Activated naive CD8-positive, alpha-beta T cell treated with anti-CD3 and anti-CD28 coated beads, Interleukin-2, amount 50 U/mL, for 24 hours (primary cell): ENCODE results near the gene CALY.
"Not testable (repeated sequence)": the region's sequence is repeated elsewhere in the genome, so short reads cannot be mapped to it uniquely, and the experiment has no call there.

ENCODE experiments used
- ATAC-seq: fragments of 150-1000 bp; cut with Tn5 transposase; one replicate; pipeline ENCODE4 v1.10.0; 2021
- DNase-seq: peaks from one replicate; pipeline ENCODE4 v3.0.0; 2021
- H3K27ac Mint-ChIP-seq: one replicate; pipeline ENCODE4 v1.8.0; 2021; ENCODE audit warnings: mild to moderate bottlenecking, mixed read lengths
- H3K27me3 Mint-ChIP-seq: one replicate; pipeline ENCODE4 v1.8.0; 2021; ENCODE audit warnings: mixed read lengths
- H3K36me3 Mint-ChIP-seq: one replicate; pipeline ENCODE4 v1.8.0; 2021; ENCODE audit warnings: low read depth, mixed read lengths
- H3K4me1 Mint-ChIP-seq: one replicate; pipeline ENCODE4 v1.8.0; 2021; ENCODE audit warnings: mixed read lengths
- H3K4me3 Mint-ChIP-seq: one replicate; pipeline ENCODE4 v1.8.0; 2021; ENCODE audit warnings: mild to moderate bottlenecking, moderate library complexity, mixed read lengths
- H3K9me3 Mint-ChIP-seq: one replicate; pipeline ENCODE4 v1.8.0; 2021; ENCODE audit warnings: mixed read lengths

The CALY gene

GRCh38 chr10:133336577-133337369 lies at the start of gene CALY:
CALY (minus strand) TSS chr10:133336896; CDS start chr10:133328989, 7,907 bp downstream.
- no peak within 1 kb of the TSS for H3K27ac Mint-ChIP-seq
- peak; percentile 71 for DNase-seq

DNA sequence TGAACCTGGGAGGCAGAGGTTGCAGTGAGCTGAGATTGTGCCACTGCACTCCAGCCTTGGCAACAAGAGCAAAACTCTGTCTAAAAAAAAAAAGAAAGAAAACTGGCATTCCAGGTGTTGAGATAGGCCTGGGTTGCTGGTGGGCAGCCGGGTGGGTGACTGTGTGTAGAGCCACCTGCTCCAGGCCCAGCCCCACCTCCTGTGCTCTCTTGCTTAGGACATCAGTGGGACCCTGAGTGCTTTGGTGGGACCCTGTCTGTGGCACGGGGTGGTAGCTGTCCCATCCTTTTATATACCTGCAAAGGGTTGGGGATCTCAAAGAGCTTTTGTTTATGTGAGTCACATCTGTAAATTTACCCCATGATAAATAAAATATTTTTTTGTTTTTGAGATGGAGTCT lies 48.5 kb upstream of the CALY start:
- peaks cover 23% of the 10 kb centered on the region for H3K4me1 Mint-ChIP-seq
- peaks cover 2% of the 10 kb centered on the region for H3K36me3 Mint-ChIP-seq
- no peak overlapping the region for H3K27ac Mint-ChIP-seq
- no peaks in the 10 kb centered on the region for H3K27me3 Mint-ChIP-seq
- H3K9me3 Mint-ChIP-seq: no peaks in the 10 kb centered on the region
- DNase-seq: no peak
- ATAC-seq: no peak
- H3K4me3 Mint-ChIP-seq: no peak overlapping the region

More at GRCh38 chr10:133336577-133337369, at the start of gene CALY:
- Mint-ChIP-seq H3K27me3 (peaks cover 25% of the 10 kb centered on the region), H3K4me1 (peaks cover 5% of the 10 kb centered on the region), H3K9me3 (no peaks in the 10 kb centered on the region), H3K4me3 (peak within 1 kb of the TSS; percentile 38), H3K36me3 (no peaks in the 10 kb centered on the region)
- ATAC-seq: peak; percentile 33

DNA sequence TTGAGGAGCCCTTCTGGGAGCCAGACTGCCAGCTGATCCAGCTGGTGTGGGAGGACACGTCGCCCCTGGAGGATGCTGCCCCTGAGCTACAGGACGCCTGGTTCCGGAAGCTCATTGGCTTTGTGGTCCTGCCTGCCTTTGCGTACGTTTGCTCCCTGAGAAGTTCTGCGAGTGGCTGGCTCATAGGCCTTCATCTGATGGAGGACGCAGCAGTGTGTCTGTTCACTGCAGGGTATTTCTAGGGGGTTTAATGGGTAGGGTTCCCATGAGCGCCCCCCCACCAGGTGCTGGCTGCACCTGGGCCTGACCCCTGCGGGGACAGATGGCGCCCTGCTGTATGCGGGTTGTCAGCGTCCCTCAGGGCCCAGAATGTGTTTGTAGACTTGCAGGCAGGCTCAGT lies 47.4 kb upstream of the CALY start:
- Mint-ChIP-seq H3K27ac (no peak overlapping the region), H3K9me3 (no peaks in the 10 kb centered on the region)
- no peak for DNase-seq

GRCh38 chr10:133383551-133383950 lies 46.9 kb upstream of the CALY start:
- Mint-ChIP-seq H3K9me3 (no peaks in the 10 kb centered on the region), H3K4me3 (no peak overlapping the region), H3K27ac (no peak overlapping the region), H3K36me3 (peaks cover 2% of the 10 kb centered on the region), H3K27me3 (no peaks in the 10 kb centered on the region), H3K4me1 (peaks cover 10% of the 10 kb centered on the region)
- DNase-seq: no peak
- no peak for ATAC-seq

More for the DNA sequence above, 47.4 kb upstream of the CALY start:
- Mint-ChIP-seq H3K36me3 (peaks cover 2% of the 10 kb centered on the region), H3K4me3 (no peak overlapping the region), H3K4me1 (peaks cover 15% of the 10 kb centered on the region), H3K27me3 (no peaks in the 10 kb centered on the region)
- no peak for ATAC-seq

GRCh38 chr10:133381036-133381435 lies 44.3 kb upstream of the CALY start:
- H3K9me3 Mint-ChIP-seq: no peaks in the 10 kb centered on the region
- H3K4me1 Mint-ChIP-seq: peaks cover 3% of the 10 kb centered on the region
- DNase-seq (no peak), ATAC-seq (no peak)
- no peaks in the 10 kb centered on the region for H3K27me3 Mint-ChIP-seq
- no peak overlapping the region for H3K27ac Mint-ChIP-seq
- H3K4me3 Mint-ChIP-seq: no peak overlapping the region
- peaks cover 2% of the 10 kb centered on the region for H3K36me3 Mint-ChIP-seq

- no peak overlapping the region for H3K27ac Mint-ChIP-seq
- H3K36me3 Mint-ChIP-seq: peaks cover 2% of the 10 kb centered on the region
These were observed 43.3 kb upstream of the CALY start for GRCh38 chr10:133379801-133380666.

GRCh38 chr10:133379152-133379800 lies 42.6 kb upstream of the CALY start, which contains the start of gene PAOX:
PAOX (plus strand) TSS chr10:133379262; CDS start chr10:133379317, 55 bp downstream.
- DNase-seq: peak; percentile 70
- peaks cover 2% of the 10 kb centered on the region for H3K36me3 Mint-ChIP-seq

More at GRCh38 chr10:133379801-133380666, 43.3 kb upstream of the CALY start:
- Mint-ChIP-seq H3K9me3 (no peaks in the 10 kb centered on the region), H3K27me3 (no peaks in the 10 kb centered on the region), H3K4me3 (peak overlapping the region; percentile 61), H3K4me1 (peaks cover 3% of the 10 kb centered on the region)
- ATAC-seq: no peak
- no peak for DNase-seq

GRCh38 chr10:133378251-133379096 lies 41.8 kb upstream of the CALY start:
- Mint-ChIP-seq H3K4me3 (peak overlapping the region; percentile 73), H3K27ac (no peak overlapping the region), H3K9me3 (no peaks in the 10 kb centered on the region), H3K27me3 (peaks cover 1% of the 10 kb centered on the region), H3K36me3 (peaks cover 2% of the 10 kb centered on the region), H3K4me1 (peaks cover 12% of the 10 kb centered on the region)
- DNase-seq (peak; percentile 65), ATAC-seq (peak; percentile 34)

More at GRCh38 chr10:133379152-133379800, 42.6 kb upstream of the CALY start, which contains the start of gene PAOX:
- no peaks in the 10 kb centered on the region for H3K27me3 Mint-ChIP-seq
- H3K4me3 Mint-ChIP-seq: peak within 1 kb of the TSS; percentile 73
- no peak within 1 kb of the TSS for H3K27ac Mint-ChIP-seq
- peaks cover 8% of the 10 kb centered on the region for H3K4me1 Mint-ChIP-seq
- peak; percentile 78 for ATAC-seq
- no peaks in the 10 kb centered on the region for H3K9me3 Mint-ChIP-seq

DNA sequence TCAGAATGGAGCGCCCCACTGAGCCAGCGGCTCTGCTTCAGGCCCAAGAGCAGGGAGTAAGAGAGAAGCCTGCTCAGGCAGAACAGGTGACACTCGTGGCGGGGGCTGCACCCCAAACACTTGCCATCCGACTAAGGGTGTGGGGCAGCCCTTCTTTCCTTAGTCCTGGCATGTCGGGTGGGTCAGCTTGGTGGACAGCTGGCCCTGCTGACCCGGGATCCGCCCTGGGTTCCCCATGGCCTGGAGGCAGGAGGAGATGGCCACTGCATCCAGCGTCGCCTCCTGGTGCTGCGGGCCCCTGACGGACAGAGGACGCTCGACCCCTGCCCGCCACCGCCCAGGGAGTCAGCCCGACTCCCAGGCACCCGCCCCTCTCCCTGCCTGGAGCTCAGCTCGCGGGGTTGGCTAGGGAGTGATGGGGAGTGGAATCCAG lies 41.1 kb upstream of the CALY start:
- no peak for DNase-seq
- ATAC-seq: no peak
- H3K36me3 Mint-ChIP-seq: peaks cover 2% of the 10 kb centered on the region
- no peaks in the 10 kb centered on the region for H3K9me3 Mint-ChIP-seq
- H3K4me3 Mint-ChIP-seq: peak overlapping the region; percentile 73
- peaks cover 1% of the 10 kb centered on the region for H3K27me3 Mint-ChIP-seq
- peaks cover 12% of the 10 kb centered on the region for H3K4me1 Mint-ChIP-seq
- no peak overlapping the region for H3K27ac Mint-ChIP-seq

GRCh38 chr10:133377025-133377817 lies 40.5 kb upstream of the CALY start:
- peaks cover 1% of the 10 kb centered on the region for H3K27me3 Mint-ChIP-seq
- DNase-seq: no peak
- no peaks in the 10 kb centered on the region for H3K9me3 Mint-ChIP-seq
- H3K4me3 Mint-ChIP-seq: peak overlapping the region; percentile 17
- peaks cover 12% of the 10 kb centered on the region for H3K4me1 Mint-ChIP-seq
- no peak overlapping the region for H3K27ac Mint-ChIP-seq
- ATAC-seq: no peak
- no peaks in the 10 kb centered on the region for H3K36me3 Mint-ChIP-seq

DNA sequence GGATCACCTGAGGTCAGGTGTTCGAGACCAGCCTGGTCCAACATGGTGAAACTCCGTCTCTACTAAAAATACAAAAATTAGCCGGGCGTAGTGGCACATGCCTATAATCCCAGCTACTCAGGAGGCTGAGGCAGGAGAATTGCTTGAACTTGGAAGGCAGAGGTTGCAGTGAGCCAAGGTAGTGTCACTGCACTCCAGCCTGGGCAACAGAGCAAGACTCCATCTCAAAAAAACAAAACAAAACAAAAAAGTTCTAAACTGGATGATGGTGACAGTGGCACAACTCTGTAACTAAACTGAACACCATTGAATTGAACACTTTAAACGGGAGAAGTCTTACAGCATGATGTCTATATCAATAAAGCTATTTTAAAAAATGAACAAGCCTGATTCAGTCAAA lies 39.5 kb upstream of the CALY start:
- not testable (repeated sequence) for H3K9me3 Mint-ChIP-seq, ATAC-seq, H3K36me3 Mint-ChIP-seq, H3K27me3 Mint-ChIP-seq, H3K4me3 Mint-ChIP-seq, DNase-seq, H3K27ac Mint-ChIP-seq
- peaks cover 15% of the 10 kb centered on the region for H3K4me1 Mint-ChIP-seq

- H3K9me3 Mint-ChIP-seq: no peaks in the 10 kb centered on the region
- ATAC-seq (no peak), DNase-seq (no peak)
- H3K27me3 Mint-ChIP-seq: peaks cover 1% of the 10 kb centered on the region
- no peak overlapping the region for H3K27ac Mint-ChIP-seq
- peaks cover 14% of the 10 kb centered on the region for H3K4me1 Mint-ChIP-seq
- H3K4me3 Mint-ChIP-seq: no peak overlapping the region
- no peaks in the 10 kb centered on the region for H3K36me3 Mint-ChIP-seq
These were observed 38.8 kb upstream of the CALY start for GRCh38 chr10:133375357-133376115.
